ENCODE results near the gene TAS1R1. TPM values are rescaled to one million over a fixed set of nuclear protein-coding genes. Genes with fewer than 3 reads are reported as not detected.

Gene TAS1R1
- total and polyA plus RNA-seq, 2 experiments from 2014 or later = 0.17 TPM; not detected in 1

DNA sequence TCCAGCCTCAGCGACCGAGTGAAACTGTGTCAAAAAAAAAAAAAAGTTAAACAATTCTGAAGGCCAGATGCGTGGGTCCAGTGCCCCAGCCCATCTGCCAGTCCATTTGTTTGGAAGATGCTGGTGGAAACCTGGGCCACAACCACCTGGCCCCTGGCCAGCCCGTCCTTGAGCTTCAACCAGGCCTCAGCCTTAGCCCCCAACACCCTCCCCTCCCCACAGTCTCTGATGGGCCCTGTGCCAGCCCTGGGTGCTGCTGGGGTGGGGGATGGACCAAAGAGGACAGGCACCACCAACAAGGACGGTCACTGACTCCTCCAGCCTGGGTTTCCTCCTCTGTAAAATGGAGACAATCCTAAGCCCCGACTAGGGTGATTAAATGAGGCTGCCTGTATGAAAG lies 44.1 kb upstream of the TAS1R1 start:
- Histone ChIP-seq H3K9me3 (ENCODE audit: low read depth) (no peaks in the 10 kb centered on the region), H3K4me3 (no peak overlapping the region), H3K27me3 (no peaks in the 10 kb centered on the region), H3K4me1 (ENCODE audit: low read depth) (peaks cover 4% of the 10 kb centered on the region), H3K27ac (no peak overlapping the region), H3K36me3 (no peaks in the 10 kb centered on the region)
- TF ChIP-seq CTCF (IDR thresholded peaks at IDR 0.05; ENCODE audit: low read depth, low read length) = no peak
- DNase-seq (ENCODE audit: low read depth in 1 of 2, low spot score in 1 of 2) = no peak

- H3K27ac ChIP-seq = no peak overlapping the region
These were observed 43.4 kb upstream of the TAS1R1 start for GRCh38 chr1:6511561-6512244.

DNA sequence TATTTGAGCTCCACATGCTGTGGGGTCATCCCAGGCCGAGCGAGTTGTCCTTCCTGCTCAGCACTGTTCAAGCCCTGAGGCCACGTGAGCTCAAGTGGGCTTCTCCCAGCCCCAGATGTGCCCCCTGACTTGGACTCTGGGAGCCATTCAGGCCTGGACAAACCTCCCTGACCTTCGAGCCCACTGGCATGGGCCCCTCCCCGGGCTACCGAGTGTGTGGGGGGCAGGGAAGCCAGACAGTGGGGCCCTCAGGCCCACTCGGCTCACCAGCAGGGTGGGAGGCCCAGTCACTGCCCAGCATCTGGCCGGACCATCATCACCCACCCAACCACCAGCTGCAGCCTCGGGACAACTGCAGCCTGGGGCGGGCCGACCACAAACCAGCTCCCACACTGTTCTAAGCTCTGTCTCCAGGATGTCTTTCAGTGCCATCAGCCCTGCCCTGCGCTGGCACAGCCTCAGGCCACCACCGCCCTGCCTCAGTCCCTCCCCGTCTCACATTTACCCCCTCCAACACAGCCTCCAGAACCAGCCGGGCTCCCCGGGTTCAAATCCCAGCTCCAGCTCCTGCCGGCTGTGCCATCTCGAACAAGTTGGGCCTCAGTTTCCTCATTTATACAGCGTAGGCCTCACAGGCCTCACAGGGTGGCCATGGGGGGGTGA lies 42.7 kb upstream of the TAS1R1 start:
- peaks cover 4% of the 10 kb centered on the region for H3K4me1 ChIP-seq (ENCODE audit: low read depth)
- H3K9me3 ChIP-seq (ENCODE audit: low read depth) = no peaks in the 10 kb centered on the region
- H3K27ac ChIP-seq = no peak overlapping the region
- no peaks in the 10 kb centered on the region for H3K27me3 ChIP-seq
- DNase-seq (ENCODE audit: low read depth in 1 of 2, low spot score in 1 of 2) = no peak
- TF ChIP-seq CTCF (IDR thresholded peaks at IDR 0.05; ENCODE audit: low read depth, low read length) = no peak
- H3K4me3 ChIP-seq = no peak overlapping the region
- no peaks in the 10 kb centered on the region for H3K36me3 ChIP-seq

More at GRCh38 chr1:6511561-6512244, 43.4 kb upstream of the TAS1R1 start:
- no peaks in the 10 kb centered on the region for H3K36me3 ChIP-seq
- no peak overlapping the region for H3K4me3 ChIP-seq
- peaks cover 4% of the 10 kb centered on the region for H3K4me1 ChIP-seq (ENCODE audit: low read depth)
- no peaks in the 10 kb centered on the region for H3K27me3 ChIP-seq
- no peaks in the 10 kb centered on the region for H3K9me3 ChIP-seq (ENCODE audit: low read depth)
- TF ChIP-seq CTCF (IDR thresholded peaks at IDR 0.05; ENCODE audit: low read depth, low read length) = no peak
- no peak for DNase-seq (ENCODE audit: low read depth in 1 of 2, low spot score in 1 of 2)

GRCh38 chr1:6512908-6513280 lies 42.2 kb upstream of the TAS1R1 start:
- H3K9me3 ChIP-seq (ENCODE audit: low read depth) = no peaks in the 10 kb centered on the region
- H3K4me3 ChIP-seq = no peak overlapping the region
- no peaks in the 10 kb centered on the region for H3K36me3 ChIP-seq
- H3K27ac ChIP-seq = no peak overlapping the region
- DNase-seq (ENCODE audit: low read depth in 1 of 2, low spot score in 1 of 2) = no peak
- no peak for TF ChIP-seq CTCF (IDR thresholded peaks at IDR 0.05; ENCODE audit: low read depth, low read length)
- H3K4me1 ChIP-seq (ENCODE audit: low read depth) = peaks cover 4% of the 10 kb centered on the region
- H3K27me3 ChIP-seq = no peaks in the 10 kb centered on the region

DNA sequence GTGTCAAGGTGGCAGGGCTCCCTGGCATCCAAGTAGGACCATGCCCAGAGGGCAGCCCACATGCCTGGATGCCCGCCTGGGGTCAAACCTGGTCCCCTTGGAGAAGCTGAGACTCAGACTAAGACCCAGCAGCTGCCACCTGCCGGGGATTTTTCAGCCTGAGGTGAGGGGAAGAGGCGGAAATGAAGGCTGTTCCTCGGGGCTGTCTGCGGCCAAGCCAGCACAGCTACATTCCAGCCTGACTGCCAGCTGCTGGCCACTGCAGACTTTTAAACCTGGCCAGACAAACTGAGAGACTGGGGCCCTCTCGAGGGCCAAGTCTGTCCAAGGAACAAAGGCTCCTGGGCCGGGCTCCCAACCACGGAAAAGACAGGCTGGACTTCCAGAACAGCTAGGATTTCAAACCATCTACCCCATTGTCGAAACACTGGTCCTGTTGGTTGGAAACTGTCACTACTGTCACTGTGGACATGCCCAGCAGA lies 41.7 kb upstream of the TAS1R1 start:
- Histone ChIP-seq H3K9me3 (ENCODE audit: low read depth) (no peaks in the 10 kb centered on the region), H3K4me3 (no peak overlapping the region), H3K36me3 (no peaks in the 10 kb centered on the region), H3K27ac (no peak overlapping the region), H3K4me1 (ENCODE audit: low read depth) (peaks cover 4% of the 10 kb centered on the region), H3K27me3 (no peaks in the 10 kb centered on the region)
- no peak for DNase-seq (ENCODE audit: low read depth in 1 of 2, low spot score in 1 of 2)
- TF ChIP-seq CTCF (IDR thresholded peaks at IDR 0.05; ENCODE audit: low read depth, low read length) = no peak

Measured in cardiac muscle cell (in vitro differentiated cells and primary cell).